NT2/D1 (cell line): ENCODE data around the gene ADIRF.

Experiments
- SUZ12 ChIP-seq: IDR thresholded peaks from 2 replicates; pipeline ENCODE4 v1.6.1; 2011; ENCODE audit not compliant: insufficient read length, insufficient read depth; ENCODE audit errors: extremely low read depth
- YY1 ChIP-seq: IDR thresholded peaks from 2 replicates; pipeline ENCODE4 v1.6.1; 2011; ENCODE audit not compliant: insufficient read length, insufficient read depth
- ZNF274 ChIP-seq: IDR thresholded peaks from 2 replicates; pipeline ENCODE4 v1.6.1; 2011; ENCODE audit warnings: mild to moderate bottlenecking, low read depth, low read length

- TF ChIP-seq YY1, result no peak
- no peak for TF ChIP-seq ZNF274
- TF ChIP-seq SUZ12, result no peak
Observed at GRCh38 chr10:86956195-86956847, 12.0 kb upstream of the ADIRF start.
